ENCODE data around the gene TSPAN12.

Gene TSPAN12

GRCh38 chr7:120742372-120742771 is 115.6 kb downstream of the TSPAN12 start:
- no peak for DNase-seq (ENCODE audit: low spot score)

- no peak for DNase-seq (ENCODE audit: low spot score)
Measured at GRCh38 chr7:120741371-120742042, 116.4 kb downstream of the TSPAN12 start.

- no peak for DNase-seq (ENCODE audit: low spot score)
Measured at GRCh38 chr7:120740348-120740747, 117.6 kb downstream of the TSPAN12 start.

GRCh38 chr7:120738816-120739215 is 119.1 kb downstream of the TSPAN12 start:
- no peak for DNase-seq (ENCODE audit: low spot score)
